Stomach smooth muscle (tissue), 2 donors: ENCODE measurements around the gene ABTB2.

Source experiments
- H3K27ac ChIP-seq: one replicate; pipeline ENCODE4 v1.7.0; 2013; ENCODE audit warnings: mild to moderate bottlenecking, low read length, inconsistent platforms
- H3K27me3 ChIP-seq, 2 donors: one replicate each; pipeline ENCODE4 v1.7.0; 2013; ENCODE audit warnings: low read length in 2 of 2; ENCODE audit not compliant: insufficient read depth in 2 of 2, control insufficient read depth in 1 of 2
- H3K36me3 ChIP-seq, 2 donors: one replicate each; pipeline ENCODE4 v1.7.0; 2013; ENCODE audit warnings: low read length in 2 of 2; ENCODE audit not compliant: control insufficient read depth in 2 of 2, insufficient read depth in 2 of 2
- H3K4me1 ChIP-seq: one replicate; pipeline ENCODE4 v1.7.0; 2013; ENCODE audit warnings: low read length; ENCODE audit not compliant: control insufficient read depth, insufficient read depth
- H3K4me3 ChIP-seq, 2 donors: one replicate each; pipeline ENCODE4 v1.7.0; 2013; ENCODE audit warnings: low read length in 2 of 2
- H3K9ac ChIP-seq, 2 donors: one replicate each; pipeline ENCODE4 v1.7.0; 2013; ENCODE audit warnings: low read length in 2 of 2, mild to moderate bottlenecking in 1 of 2
- H3K9me3 ChIP-seq, 2 donors: one replicate each; pipeline ENCODE4 v1.7.0; 2013; ENCODE audit warnings: low read length in 2 of 2; ENCODE audit not compliant: control insufficient read depth in 2 of 2
- donor health status: healthy.
- donor health status: Pancreatic carcinoma.

Gene ABTB2

GRCh38 chr11:34263441-34264091, 94.2 kb downstream of the ABTB2 start:
- H3K9me3 ChIP-seq = no peaks in the 10 kb centered on the region
- peaks cover 38% of the 10 kb centered on the region for H3K4me1 ChIP-seq
- H3K4me3 ChIP-seq = no peak overlapping the region
- no peaks in the 10 kb centered on the region for H3K36me3 ChIP-seq
- H3K27me3 ChIP-seq = no peaks in the 10 kb centered on the region
- no peak overlapping the region for H3K27ac ChIP-seq
- H3K9ac ChIP-seq = no peak overlapping the region

DNA sequence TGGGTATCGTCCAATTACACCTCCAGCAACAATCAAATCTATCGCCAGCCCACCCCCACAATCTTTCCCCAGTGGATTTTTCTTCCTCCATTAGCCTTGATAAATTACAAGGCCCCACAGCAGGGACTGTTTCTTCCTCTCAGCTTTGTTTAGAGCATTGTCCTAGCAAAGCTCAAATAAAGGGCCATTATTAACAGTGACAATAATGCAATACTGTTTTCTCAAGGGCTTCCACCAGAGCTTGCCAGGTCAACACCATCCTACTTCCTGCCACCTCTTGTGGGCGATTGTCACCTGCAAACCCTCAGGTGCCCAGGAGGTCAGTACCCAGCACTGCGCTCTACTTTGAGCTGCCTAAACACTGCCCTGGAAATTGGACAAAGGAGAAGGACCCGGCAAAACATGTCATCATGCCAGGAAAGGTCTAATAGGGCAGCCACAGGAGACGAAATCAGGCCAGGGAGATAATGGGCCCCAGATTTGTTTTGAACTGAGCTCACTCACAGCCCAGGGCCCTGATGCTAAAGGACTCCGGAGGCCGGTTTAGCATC, 95.2 kb downstream of the ABTB2 start:
- no peaks in the 10 kb centered on the region for H3K36me3 ChIP-seq
- no peak overlapping the region for H3K9ac ChIP-seq
- H3K27ac ChIP-seq = no peak overlapping the region
- H3K4me1 ChIP-seq = peaks cover 38% of the 10 kb centered on the region
- no peaks in the 10 kb centered on the region for H3K27me3 ChIP-seq
- no peaks in the 10 kb centered on the region for H3K9me3 ChIP-seq
- no peak overlapping the region for H3K4me3 ChIP-seq

GRCh38 chr11:34261820-34262219, 96.0 kb downstream of the ABTB2 start:
- no peaks in the 10 kb centered on the region for H3K27me3 ChIP-seq
- no peak overlapping the region for H3K27ac ChIP-seq
- H3K9ac ChIP-seq = no peak overlapping the region
- no peak overlapping the region for H3K4me3 ChIP-seq
- H3K36me3 ChIP-seq = no peaks in the 10 kb centered on the region
- H3K4me1 ChIP-seq = peaks cover 32% of the 10 kb centered on the region
- H3K9me3 ChIP-seq = no peaks in the 10 kb centered on the region

DNA sequence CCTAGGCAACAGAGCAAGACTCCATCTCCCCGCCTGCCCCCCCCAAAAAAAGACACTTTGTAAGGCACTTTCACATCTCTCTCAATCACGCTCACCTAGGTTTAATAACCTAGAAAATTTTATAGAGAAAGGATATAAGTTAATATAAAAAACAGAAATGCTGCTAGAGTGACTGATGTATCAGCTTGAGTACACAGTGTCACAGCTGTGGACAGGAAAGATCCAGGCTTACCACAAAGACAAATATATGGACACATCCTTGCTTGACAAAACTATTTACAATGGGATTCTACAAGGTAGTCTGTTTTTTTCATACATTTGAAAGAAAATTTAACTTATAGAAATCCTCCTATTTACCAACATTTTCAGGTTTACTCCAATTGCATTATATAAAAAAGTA, 96.7 kb downstream of the ABTB2 start:
- Histone ChIP-seq H3K27ac (no peak overlapping the region), H3K9me3 (no peaks in the 10 kb centered on the region), H3K4me3 (no peak overlapping the region), H3K36me3 (no peaks in the 10 kb centered on the region), H3K27me3 (no peaks in the 10 kb centered on the region), H3K9ac (no peak overlapping the region), H3K4me1 (peaks cover 27% of the 10 kb centered on the region)

- H3K9ac ChIP-seq = no peak overlapping the region
- H3K27me3 ChIP-seq = no peaks in the 10 kb centered on the region
- no peak overlapping the region for H3K27ac ChIP-seq
- H3K4me3 ChIP-seq = no peak overlapping the region
- H3K4me1 ChIP-seq = peaks cover 23% of the 10 kb centered on the region
- H3K9me3 ChIP-seq = no peaks in the 10 kb centered on the region
- no peaks in the 10 kb centered on the region for H3K36me3 ChIP-seq
These were observed 97.7 kb downstream of the ABTB2 start for GRCh38 chr11:34260072-34260575.

DNA sequence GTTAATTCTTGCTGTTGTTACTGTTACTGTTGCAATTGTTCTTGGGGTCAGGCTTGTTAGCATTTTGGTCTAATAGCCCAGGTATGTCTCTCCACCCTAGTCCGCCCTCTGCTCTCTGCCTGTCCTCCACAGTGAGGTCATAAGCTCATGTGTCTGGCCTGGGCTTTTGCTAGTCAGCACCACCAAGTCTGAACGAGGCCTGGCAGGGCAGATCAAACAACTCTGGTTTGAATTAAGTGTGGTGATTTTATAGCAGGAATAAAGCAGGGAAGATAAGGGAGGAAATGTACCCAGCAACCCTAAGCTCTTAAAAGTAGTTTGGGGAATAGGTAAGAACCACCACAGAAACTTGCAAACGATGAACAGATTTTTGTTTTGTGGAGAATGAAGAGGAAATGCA, 98.7 kb downstream of the ABTB2 start:
- no peaks in the 10 kb centered on the region for H3K9me3 ChIP-seq
- no peaks in the 10 kb centered on the region for H3K36me3 ChIP-seq
- no peak overlapping the region for H3K9ac ChIP-seq
- peaks cover 16% of the 10 kb centered on the region for H3K4me1 ChIP-seq
- no peak overlapping the region for H3K4me3 ChIP-seq
- H3K27me3 ChIP-seq = no peaks in the 10 kb centered on the region
- H3K27ac ChIP-seq = no peak overlapping the region

- no peak overlapping the region for H3K9ac ChIP-seq
- peaks cover 3% of the 10 kb centered on the region for H3K4me1 ChIP-seq
- no peaks in the 10 kb centered on the region for H3K9me3 ChIP-seq
- H3K4me3 ChIP-seq = no peak overlapping the region
- no peaks in the 10 kb centered on the region for H3K27me3 ChIP-seq
- no peaks in the 10 kb centered on the region for H3K36me3 ChIP-seq
- H3K27ac ChIP-seq = no peak overlapping the region
These were observed 101.2 kb downstream of the ABTB2 start for GRCh38 chr11:34256626-34257025.

DNA sequence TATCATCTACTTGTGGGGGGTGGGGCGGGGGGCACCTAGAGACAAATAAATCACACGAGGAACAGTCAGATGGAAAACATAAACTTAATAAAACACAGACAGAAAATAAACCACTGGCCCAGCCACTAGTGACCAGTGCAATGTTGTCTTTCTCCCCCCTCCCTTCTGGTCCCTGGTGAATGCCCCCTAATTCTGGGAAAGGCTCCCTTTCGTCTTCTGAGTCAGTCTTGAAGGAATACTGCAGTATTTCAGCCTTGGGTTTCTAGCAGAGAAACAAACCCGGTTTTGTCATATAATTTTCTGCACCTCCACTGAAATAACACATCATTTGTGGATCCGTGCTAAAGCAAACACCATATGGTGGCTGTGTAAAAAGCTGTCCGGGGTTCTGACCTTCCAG, 101.7 kb downstream of the ABTB2 start:
- no peaks in the 10 kb centered on the region for H3K36me3 ChIP-seq
- no peaks in the 10 kb centered on the region for H3K9me3 ChIP-seq
- no peak overlapping the region for H3K27ac ChIP-seq
- H3K9ac ChIP-seq = no peak overlapping the region
- no peak overlapping the region for H3K4me3 ChIP-seq
- H3K27me3 ChIP-seq = no peaks in the 10 kb centered on the region
- peaks cover 6% of the 10 kb centered on the region for H3K4me1 ChIP-seq

DNA sequence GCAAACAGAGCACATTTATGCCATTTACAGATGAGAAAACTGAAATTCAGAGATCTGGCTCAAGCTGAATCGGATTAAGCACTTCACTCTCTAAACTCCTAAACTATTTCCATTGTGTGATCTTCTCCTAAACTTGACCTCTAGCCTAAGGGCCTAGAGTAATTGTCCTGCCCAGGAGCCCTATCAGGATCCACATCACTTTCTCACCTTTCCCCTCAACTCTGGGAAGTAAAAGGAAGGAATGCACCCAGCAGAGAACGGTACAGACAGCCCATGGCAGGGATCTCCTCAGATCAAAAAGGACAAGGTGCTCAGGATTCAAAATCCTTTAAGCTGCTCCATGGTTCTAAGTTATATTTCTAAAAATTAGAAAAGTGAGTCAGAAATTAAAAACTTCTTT, 102.7 kb downstream of the ABTB2 start:
- no peaks in the 10 kb centered on the region for H3K9me3 ChIP-seq
- H3K4me1 ChIP-seq = peaks cover 7% of the 10 kb centered on the region
- no peak overlapping the region for H3K9ac ChIP-seq
- H3K27me3 ChIP-seq = no peaks in the 10 kb centered on the region
- no peaks in the 10 kb centered on the region for H3K36me3 ChIP-seq
- H3K4me3 ChIP-seq = no peak overlapping the region
- H3K27ac ChIP-seq = no peak overlapping the region

DNA sequence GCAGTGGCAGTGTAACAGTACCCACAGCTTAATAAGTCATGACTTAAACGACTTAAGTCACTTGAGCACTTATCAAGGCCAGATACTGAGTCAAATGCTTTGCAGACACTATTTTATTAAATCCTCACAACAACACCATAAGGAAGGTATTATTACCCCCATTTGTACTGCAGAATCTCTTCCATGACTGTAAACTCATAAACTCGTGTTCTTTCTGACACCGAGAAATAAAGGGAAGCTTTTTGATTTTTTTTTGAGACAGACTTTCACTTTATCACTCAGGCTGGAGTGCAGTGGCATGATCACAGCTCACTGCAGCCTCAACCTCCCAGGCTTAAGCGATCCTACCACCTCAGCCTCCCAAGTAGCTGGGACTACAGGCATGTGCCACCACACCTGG, 103.8 kb downstream of the ABTB2 start:
- Histone ChIP-seq H3K27me3 (no peaks in the 10 kb centered on the region), H3K27ac (no peak overlapping the region), H3K9ac (no peak overlapping the region), H3K36me3 (no peaks in the 10 kb centered on the region), H3K4me3 (no peak overlapping the region), H3K9me3 (no peaks in the 10 kb centered on the region), H3K4me1 (peaks cover 12% of the 10 kb centered on the region)

DNA sequence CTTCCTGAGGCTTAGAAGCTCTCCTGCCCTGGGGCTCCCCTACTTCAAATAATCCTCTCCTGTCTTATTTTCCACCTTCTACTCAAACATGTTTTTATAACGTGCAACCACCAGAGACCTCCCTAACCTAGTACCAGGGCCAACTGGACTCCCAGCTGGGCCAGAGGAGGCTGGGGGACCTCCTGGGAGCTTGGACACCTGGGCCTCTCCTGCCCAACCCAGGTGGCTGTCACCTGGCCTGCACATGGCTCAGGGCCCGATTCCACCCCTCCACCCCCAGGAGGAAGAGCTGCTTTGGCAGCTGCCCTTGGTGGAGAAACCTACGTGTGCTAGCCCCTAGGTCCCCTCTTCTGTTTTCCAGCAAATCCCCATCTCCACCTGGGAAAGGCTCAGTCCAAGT, 105.2 kb downstream of the ABTB2 start:
- no peak overlapping the region for H3K4me3 ChIP-seq
- H3K4me1 ChIP-seq = peaks cover 12% of the 10 kb centered on the region
- H3K9ac ChIP-seq = no peak overlapping the region
- no peak overlapping the region for H3K27ac ChIP-seq
- no peaks in the 10 kb centered on the region for H3K27me3 ChIP-seq
- no peaks in the 10 kb centered on the region for H3K9me3 ChIP-seq
- H3K36me3 ChIP-seq = no peaks in the 10 kb centered on the region
